CD14-positive monocyte (primary cell): ENCODE data around the gene LAMC3. TPM values are rescaled to one million over a fixed set of nuclear protein-coding genes. Genes with fewer than 3 reads are reported as not detected.

Experiments
- DNase-seq, 3 donors: peaks; one replicate each; pipeline ENCODE4 v3.0.0-alpha.2; 2011 to 2022
- H2AFZ ChIP-seq: 2 replicates; pipeline ENCODE4 v1.6.0; 2012; ENCODE audit warnings: mild to moderate bottlenecking, low read depth, low read length, inconsistent platforms; ENCODE audit not compliant: insufficient read depth, poor library complexity, severe bottlenecking
- H3K27ac ChIP-seq, 2 donors: 1 replicate in 1 of 2; 2 replicates in 1 of 2; pipeline ENCODE4 v1.5.1; 2012 to 2013; ENCODE audit warnings: low read length in 2 of 2, control low read depth in 1 of 2, inconsistent platforms in 1 of 2, low read depth in 1 of 2, mild to moderate bottlenecking in 1 of 2
- H3K27me3 ChIP-seq, 2 donors: one replicate each; pipeline versions ENCODE4 v1.6.0 to v1.6.1; 2011 to 2013; ENCODE audit warnings: low read length in 2 of 2; ENCODE audit not compliant: control insufficient read depth in 2 of 2, insufficient read depth in 2 of 2
- H3K36me3 ChIP-seq, 2 donors: replicated peaks in 1 of 2; 1 replicate in 1 of 2; 2 replicates in 1 of 2; pipeline versions ENCODE4 v1.5.1 to v1.6.1; 2012 to 2013; ENCODE audit warnings: low read length in 2 of 2, control low read depth in 1 of 2, inconsistent platforms in 1 of 2, mild to moderate bottlenecking in 1 of 2; ENCODE audit not compliant: insufficient read depth in 2 of 2, control insufficient read depth in 1 of 2
- H3K4me1 ChIP-seq, 2 donors: 1 replicate in 1 of 2; 2 replicates in 1 of 2; pipeline versions ENCODE4 v1.5.1 to v1.6.1; 2012 to 2013; ENCODE audit warnings: low read length in 2 of 2, control low read depth in 1 of 2, inconsistent platforms in 1 of 2, mild to moderate bottlenecking in 1 of 2, moderate library complexity in 1 of 2; ENCODE audit not compliant: insufficient read depth in 2 of 2, control insufficient read depth in 1 of 2
- H3K4me2 ChIP-seq: replicated peaks from 2 replicates; pipeline ENCODE3; 2012; ENCODE audit warnings: low read length, moderate library complexity, mild to moderate bottlenecking; ENCODE audit not compliant: poor library complexity, severe bottlenecking; ENCODE audit errors: extremely low read depth
- H3K4me3 ChIP-seq, 3 experiments: fragments of 200-600 bp in 1 of 3; sonication (generic) in 1 of 3; replicated peaks in 1 of 3; 1 replicate in 2 of 3; 2 replicates in 1 of 3; pipeline ENCODE4 v1.5.1; 2011 to 2013; ENCODE audit warnings: low read length in 3 of 3, mild to moderate bottlenecking in 3 of 3, control low read depth in 2 of 3, low read depth in 2 of 3, inconsistent platforms in 1 of 3, moderate library complexity in 1 of 3
- H3K79me2 ChIP-seq: 2 replicates; pipeline ENCODE4 v1.6.0; 2012; ENCODE audit warnings: mild to moderate bottlenecking, control low read depth, inconsistent platforms, low read length, moderate library complexity; ENCODE audit not compliant: insufficient read depth
- H3K9ac ChIP-seq: 2 replicates; pipeline ENCODE4 v1.6.0; 2017; ENCODE audit warnings: low read length, mild to moderate bottlenecking; ENCODE audit not compliant: insufficient read depth, poor library complexity, severe bottlenecking
- H3K9me3 ChIP-seq, 2 donors: replicated peaks in 1 of 2; 1 replicate in 1 of 2; 2 replicates in 1 of 2; pipeline versions ENCODE4 v1.5.1 to v1.6.1; 2012 to 2013; ENCODE audit warnings: low read length in 2 of 2, control low read depth in 1 of 2; ENCODE audit not compliant: control insufficient read depth in 1 of 2, insufficient read depth in 1 of 2
- H4K20me1 ChIP-seq: 2 replicates; pipeline ENCODE4 v1.6.0; 2012; ENCODE audit warnings: mild to moderate bottlenecking, low read length, control low read depth, moderate library complexity; ENCODE audit not compliant: insufficient read depth
- H3K27ac Mint-ChIP-seq, 7 donors: one replicate each; pipeline ENCODE4 v1.8.0; 2020; ENCODE audit warnings: mild to moderate bottlenecking in 7 of 7, mixed read lengths in 7 of 7, moderate library complexity in 6 of 7, inconsistent platforms in 2 of 7
- H3K27me3 Mint-ChIP-seq, 3 donors: one replicate each; pipeline ENCODE4 v1.8.0; 2021 to 2022; ENCODE audit warnings: low read depth in 3 of 3, mild to moderate bottlenecking in 3 of 3, mixed read lengths in 3 of 3, moderate library complexity in 3 of 3, inconsistent platforms in 1 of 3
- H3K36me3 Mint-ChIP-seq, 2 donors: one replicate each; pipeline ENCODE4 v1.8.0; 2020; ENCODE audit warnings: mixed read lengths in 2 of 2, inconsistent platforms in 1 of 2, mild to moderate bottlenecking in 1 of 2
- H3K4me1 Mint-ChIP-seq: one replicate; pipeline ENCODE4 v1.8.0; 2020; ENCODE audit warnings: mild to moderate bottlenecking, mixed read lengths
- H3K4me3 Mint-ChIP-seq, 2 donors: one replicate each; pipeline ENCODE4 v1.8.0; 2020; ENCODE audit warnings: mild to moderate bottlenecking in 2 of 2, mixed read lengths in 2 of 2, moderate library complexity in 1 of 2
- H3K9me3 Mint-ChIP-seq, 7 donors: one replicate each; pipeline ENCODE4 v1.8.0; 2020 to 2022; ENCODE audit warnings: mixed read lengths in 7 of 7, mild to moderate bottlenecking in 6 of 7, moderate library complexity in 6 of 7, inconsistent platforms in 2 of 7
- WGBS: methylation state at CpG from one replicate; pipeline ENCODE4 v1.1.5; 2013; ENCODE audit warnings: missing lambda C conversion rate; ENCODE audit not compliant: insufficient coverage; 5-methylcytosine and 5-hydroxymethylcytosine counted together
- intact Hi-C, 2 donors: fragments of 100-400 bp; cut with micrococcal nuclease; formaldehyde crosslinking; loops; one replicate each; pipeline versions ENCODE4 v1.15.0 to v1.15.1; 2023
- polyA plus RNA-seq, 3 donors: library from polyadenylated mRNA; depleted of rRNA in 1 of 3; unstranded in 2 of 3; stranded (reverse) in 1 of 3; fragments of 300-500 nt in 2 of 3; fragments of >200 nt in 1 of 3; fragmentation: Illumina TruSeq in 2 of 3; gene quantifications; 1 replicate in 2 of 3; 2 replicates in 1 of 3; pipeline ENCODE4 v1.2.3, GENCODE V29; 2012 to 2021
- TF ChIP-seq, protein P1 (sequence below): fragments of 200-600 bp; IDR thresholded peaks from one replicate; pipeline ENCODE4 v1.8.0; 2022; ENCODE audit warnings: antibody characterized with exemption, mild to moderate bottlenecking

The LAMC3 gene
- polyA plus RNA-seq, 3 donors = 0.19 TPM; not detected in 2

DNA sequence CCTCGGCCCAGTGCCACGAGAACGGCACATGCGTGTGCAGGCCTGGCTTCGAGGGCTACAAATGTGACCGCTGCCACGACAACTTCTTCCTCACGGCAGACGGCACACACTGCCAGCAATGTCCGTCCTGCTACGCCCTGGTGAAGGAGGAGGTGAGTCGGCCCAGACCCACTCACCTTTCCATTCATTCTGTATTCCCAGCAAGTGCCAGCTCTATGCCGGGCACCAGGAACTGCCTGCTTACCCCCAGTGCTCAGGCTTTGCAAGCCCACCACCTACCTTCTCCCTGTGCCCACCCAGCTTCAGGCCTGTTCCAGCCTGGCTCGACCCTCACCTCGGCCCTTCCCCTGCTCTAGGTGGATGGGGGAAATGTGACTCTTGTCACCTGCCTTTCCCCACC, 60.7 kb downstream of the LAMC3 start:
- H2AFZ ChIP-seq = no peak overlapping the region
- no peaks in the 10 kb centered on the region for H4K20me1 ChIP-seq
- no peaks in the 10 kb centered on the region for H3K36me3 ChIP-seq
- Mint-ChIP-seq H3K36me3 (no peaks in the 10 kb centered on the region), H3K27ac (no peak overlapping the region), H3K9me3 (no peaks in the 10 kb centered on the region), H3K4me3 (no peak overlapping the region), H3K27me3 (peaks cover 0 to 4% (median 4%) of the 10 kb centered on the region in 3 donors), H3K4me1 (no peaks in the 10 kb centered on the region)
- no peak overlapping the region for H3K27ac ChIP-seq
- no peak for DNase-seq
- no peak overlapping the region for H3K9ac ChIP-seq
- H3K4me1 ChIP-seq = no peaks in the 10 kb centered on the region
- WGBS = 97% methylated on average over 10 of the region's 15 CpGs
- H3K4me3 ChIP-seq = no peak overlapping the region
- no peak overlapping the region for H3K4me2 ChIP-seq
- no peaks in the 10 kb centered on the region for H3K9me3 ChIP-seq
- TF ChIP-seq, protein P1, sequence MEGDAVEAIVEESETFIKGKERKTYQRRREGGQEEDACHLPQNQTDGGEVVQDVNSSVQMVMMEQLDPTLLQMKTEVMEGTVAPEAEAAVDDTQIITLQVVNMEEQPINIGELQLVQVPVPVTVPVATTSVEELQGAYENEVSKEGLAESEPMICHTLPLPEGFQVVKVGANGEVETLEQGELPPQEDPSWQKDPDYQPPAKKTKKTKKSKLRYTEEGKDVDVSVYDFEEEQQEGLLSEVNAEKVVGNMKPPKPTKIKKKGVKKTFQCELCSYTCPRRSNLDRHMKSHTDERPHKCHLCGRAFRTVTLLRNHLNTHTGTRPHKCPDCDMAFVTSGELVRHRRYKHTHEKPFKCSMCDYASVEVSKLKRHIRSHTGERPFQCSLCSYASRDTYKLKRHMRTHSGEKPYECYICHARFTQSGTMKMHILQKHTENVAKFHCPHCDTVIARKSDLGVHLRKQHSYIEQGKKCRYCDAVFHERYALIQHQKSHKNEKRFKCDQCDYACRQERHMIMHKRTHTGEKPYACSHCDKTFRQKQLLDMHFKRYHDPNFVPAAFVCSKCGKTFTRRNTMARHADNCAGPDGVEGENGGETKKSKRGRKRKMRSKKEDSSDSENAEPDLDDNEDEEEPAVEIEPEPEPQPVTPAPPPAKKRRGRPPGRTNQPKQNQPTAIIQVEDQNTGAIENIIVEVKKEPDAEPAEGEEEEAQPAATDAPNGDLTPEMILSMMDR = no peak
- H3K79me2 ChIP-seq = no peaks in the 10 kb centered on the region
- intact Hi-C loops = no loop called here
- H3K27me3 ChIP-seq = no peaks in the 10 kb centered on the region

DNA sequence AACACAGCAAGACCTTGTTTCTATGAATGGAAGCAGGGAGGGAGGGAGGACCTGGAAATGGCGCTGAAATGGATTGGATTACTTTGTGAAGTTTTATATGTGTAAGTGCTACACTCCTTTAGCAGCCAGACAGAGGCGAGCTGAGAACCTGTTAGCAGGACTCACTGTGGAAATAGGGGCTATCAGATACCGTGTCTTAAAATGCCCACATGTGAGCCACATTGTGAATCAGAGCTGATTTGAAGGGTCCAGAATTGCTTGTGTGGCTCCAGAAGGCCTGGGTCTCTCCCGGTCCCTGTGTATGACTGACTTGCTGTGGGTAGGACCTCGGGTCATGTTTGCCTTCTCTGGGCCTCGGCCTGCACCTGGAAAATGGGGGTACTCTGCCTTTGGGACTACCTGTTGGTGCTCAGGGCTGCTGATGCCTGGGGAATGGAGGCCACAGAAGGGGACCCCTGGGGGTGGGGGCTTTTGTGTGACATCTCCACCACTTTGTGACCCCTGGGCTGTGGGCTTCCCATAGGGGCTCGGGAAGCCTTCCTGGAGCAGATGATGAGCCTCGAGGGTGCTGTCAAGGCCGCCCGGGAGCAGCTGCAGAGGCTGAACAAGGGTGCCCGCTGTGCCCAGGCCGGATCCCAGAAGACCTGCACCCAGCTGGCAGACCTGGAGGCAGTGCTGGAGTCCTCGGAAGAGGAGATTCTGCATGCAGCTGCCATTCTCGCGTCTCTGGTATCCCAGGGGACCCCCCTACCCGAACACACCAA, 63.3 kb downstream of the LAMC3 start:
- Histone ChIP-seq H3K9ac (no peak overlapping the region), H3K4me1 (no peaks in the 10 kb centered on the region), H3K4me3 (no peak overlapping the region), H3K36me3 (no peaks in the 10 kb centered on the region), H3K9me3 (no peaks in the 10 kb centered on the region), H3K27ac (no peak overlapping the region), H3K4me2 (no peak overlapping the region), H3K79me2 (no peaks in the 10 kb centered on the region), H3K27me3 (no peaks in the 10 kb centered on the region), H2AFZ (no peak overlapping the region), H4K20me1 (no peaks in the 10 kb centered on the region)
- no peak overlapping the region for H3K4me3 Mint-ChIP-seq
- whole genome bisulfite sequencing = 92% methylated on average over 16 of the region's 16 CpGs
- H3K4me1 Mint-ChIP-seq = no peaks in the 10 kb centered on the region
- DNase-seq = no peak
- TF ChIP-seq, protein P1 = no peak
- no peaks in the 10 kb centered on the region for H3K36me3 Mint-ChIP-seq
- no peak overlapping the region for H3K27ac Mint-ChIP-seq
- no peaks in the 10 kb centered on the region for H3K9me3 Mint-ChIP-seq
- peaks cover 0 to 4% (median 0%) of the 10 kb centered on the region in 3 donors for H3K27me3 Mint-ChIP-seq
- intact Hi-C loops = no loop called here
